ENCODE data around the gene OPCML. TPM values are rescaled to one million over a fixed set of nuclear protein-coding genes. Genes with fewer than 3 reads are reported as not detected.

OPCML gene
- total RNA-seq, 1 donor from 2014 or later: 1.7 TPM

- no peaks in the 10 kb centered on the region for H3K36me3 Mint-ChIP-seq (ENCODE audit: insufficient read depth)
- H3K27ac Mint-ChIP-seq: peak overlapping the region; percentile 56
- peaks cover 20% of the 10 kb centered on the region for H3K27me3 Mint-ChIP-seq
- no peak for TF ChIP-seq CTCF (IDR thresholded peaks at IDR 0.05; ENCODE audit: unreplicated experiment)
- no peak for DNase-seq (ENCODE audit: low spot score, unreplicated experiment)
- H3K4me3 Mint-ChIP-seq (ENCODE audit: low read depth): no peak overlapping the region
- peaks cover 3% of the 10 kb centered on the region for H3K9me3 Mint-ChIP-seq (ENCODE audit: low read depth)
- no peaks in the 10 kb centered on the region for H3K4me1 Mint-ChIP-seq (ENCODE audit: low read depth)
Measured at GRCh38 chr11:132838627-132839026, 693.7 kb downstream of the OPCML start.

- no peak for TF ChIP-seq CTCF (IDR thresholded peaks at IDR 0.05; ENCODE audit: unreplicated experiment)
- H3K27ac Mint-ChIP-seq: no peak overlapping the region
- no peaks in the 10 kb centered on the region for H3K4me1 Mint-ChIP-seq (ENCODE audit: low read depth)
- H3K36me3 Mint-ChIP-seq (ENCODE audit: insufficient read depth): no peaks in the 10 kb centered on the region
- peaks cover 20% of the 10 kb centered on the region for H3K27me3 Mint-ChIP-seq
- no peak for DNase-seq (ENCODE audit: low spot score, unreplicated experiment)
- H3K9me3 Mint-ChIP-seq (ENCODE audit: low read depth): no peaks in the 10 kb centered on the region
- H3K4me3 Mint-ChIP-seq (ENCODE audit: low read depth): no peak overlapping the region
Measured at GRCh38 chr11:132831272-132831671, 701.0 kb downstream of the OPCML start.

- no peaks in the 10 kb centered on the region for H3K4me1 Mint-ChIP-seq (ENCODE audit: low read depth)
- H3K4me3 Mint-ChIP-seq (ENCODE audit: low read depth): no peak overlapping the region
- H3K36me3 Mint-ChIP-seq (ENCODE audit: insufficient read depth): no peaks in the 10 kb centered on the region
- H3K9me3 Mint-ChIP-seq (ENCODE audit: low read depth): no peaks in the 10 kb centered on the region
- no peak for TF ChIP-seq CTCF (IDR thresholded peaks at IDR 0.05; ENCODE audit: unreplicated experiment)
- no peak for DNase-seq (ENCODE audit: low spot score, unreplicated experiment)
- peaks cover 6% of the 10 kb centered on the region for H3K27me3 Mint-ChIP-seq
- no peak overlapping the region for H3K27ac Mint-ChIP-seq
Measured at GRCh38 chr11:132824642-132825041, 707.7 kb downstream of the OPCML start.

GRCh38 chr11:132822276-132822675, 710.0 kb downstream of the OPCML start:
- no peaks in the 10 kb centered on the region for H3K36me3 Mint-ChIP-seq (ENCODE audit: insufficient read depth)
- no peaks in the 10 kb centered on the region for H3K9me3 Mint-ChIP-seq (ENCODE audit: low read depth)
- no peak for DNase-seq (ENCODE audit: low spot score, unreplicated experiment)
- no peak overlapping the region for H3K4me3 Mint-ChIP-seq (ENCODE audit: low read depth)
- H3K27me3 Mint-ChIP-seq: peaks cover 3% of the 10 kb centered on the region
- H3K4me1 Mint-ChIP-seq (ENCODE audit: low read depth): no peaks in the 10 kb centered on the region
- TF ChIP-seq CTCF (IDR thresholded peaks at IDR 0.05; ENCODE audit: unreplicated experiment): no peak
- H3K27ac Mint-ChIP-seq: no peak overlapping the region

- H3K27me3 Mint-ChIP-seq: peaks cover 3% of the 10 kb centered on the region
Measured at GRCh38 chr11:132821499-132821898, 710.8 kb downstream of the OPCML start.

More at GRCh38 chr11:132821499-132821898, 710.8 kb downstream of the OPCML start:
- Mint-ChIP-seq H3K27ac (no peak overlapping the region), H3K9me3 (ENCODE audit: low read depth) (no peaks in the 10 kb centered on the region), H3K36me3 (ENCODE audit: insufficient read depth) (no peaks in the 10 kb centered on the region), H3K4me1 (ENCODE audit: low read depth) (no peaks in the 10 kb centered on the region), H3K4me3 (ENCODE audit: low read depth) (no peak overlapping the region)
- TF ChIP-seq CTCF (IDR thresholded peaks at IDR 0.05; ENCODE audit: unreplicated experiment): no peak
- DNase-seq (ENCODE audit: low spot score, unreplicated experiment): no peak
